Adrenal gland (tissue), 12 donors: Measurements from ENCODE around the gene MAGI1. TPM values are rescaled to one million over a fixed set of nuclear protein-coding genes. Genes with fewer than 3 reads are reported as not detected.

Experiments used
- DNase-seq, 7 donors: peaks; one replicate each; pipeline ENCODE4 v3.0.0-alpha.2; 2019 to 2020
- H3K27ac ChIP-seq, 5 donors: fragments of 200-600 bp; sonication (generic) in 4 of 5; 1 replicate in 3 of 5; 2 replicates in 2 of 5; pipeline versions ENCODE4 v1.5.1 to v1.8.0; 2016 to 2020; ENCODE audit warnings: mild to moderate bottlenecking in 1 of 5
- H3K27me3 ChIP-seq: fragments of 200-600 bp; 2 replicates; pipeline ENCODE4 v1.8.0; 2021
- H3K36me3 ChIP-seq, 2 donors: fragments of 200-600 bp; replicated peaks in 1 of 2; 1 replicate in 1 of 2; 2 replicates in 1 of 2; pipeline versions ENCODE4 v1.5.1 to v1.8.0; 2018 to 2022
- H3K4me1 ChIP-seq, 2 donors: fragments of 200-600 bp; replicated peaks in 1 of 2; 1 replicate in 1 of 2; 2 replicates in 1 of 2; pipeline versions ENCODE4 v1.5.1 to v1.8.0; 2018 to 2021
- H3K4me3 ChIP-seq, 4 donors: fragments of 200-600 bp; sonication (generic) in 3 of 4; one replicate each; pipeline ENCODE4 v1.5.1; 2016 to 2018
- H3K9me3 ChIP-seq, 3 donors: fragments of 200-600 bp; sonication (generic) in 1 of 3; replicated peaks in 1 of 3; 1 replicate in 2 of 3; 2 replicates in 1 of 3; pipeline versions ENCODE4 v1.5.1 to v1.8.0; 2016 to 2021
- POLR2A ChIP-seq, 2 donors: fragments of 450-650 bp; IDR thresholded peaks; one replicate each; pipeline ENCODE4 v1.6.1; 2017; ENCODE audit warnings: antibody characterized with exemption in 2 of 2, mild to moderate bottlenecking in 2 of 2, moderate library complexity in 1 of 2
- WGBS, 4 donors: extraction: QIAGEN DNeasy Blood & Tissue Kit in 2 of 4; methylation state at CpG; one replicate each; pipeline versions ENCODE4 v1.1.5 to v1.1.7; 2013 to 2017; 5-methylcytosine and 5-hydroxymethylcytosine counted together
- intact Hi-C, 2 donors: fragments of 100-400 bp; cut with DNase I; formaldehyde crosslinking; loops; one replicate each; pipeline versions ENCODE4 v1.14.1 to v1.15.0; 2022 to 2023
- polyA plus RNA-seq, 3 donors: library from polyadenylated mRNA; stranded (reverse); fragments of 200-250 nt in 2 of 3; fragments of 350-450 nt in 1 of 3; fragmentation: Illumina TruSeq in 1 of 3; extraction: RNeasy Lipid Tissue Mini Kit (QIAGEN cat#74804) in 1 of 3; gene quantifications; one replicate each; pipeline ENCODE4 v1.2.3, GENCODE V29; 2013 to 2014
- total RNA-seq, 9 donors: library from RNA; depleted of rRNA in 4 of 9; stranded (reverse); fragments of >200 nt in 4 of 9; fragments of 120-200 nt in 1 of 9; fragmentation: NEBNext Ultra II Directional in 1 of 9; extraction: Animal tissue kit (Norgen Biotek cat#: 25700) in 1 of 9; gene quantifications; one replicate each; pipeline versions ENCODE4 v1.1.0 to v1.2.4, GENCODE V29; 2013 to 2023
- TF ChIP-seq, protein P1 (sequence below), 6 experiments: fragments of 450-650 bp in 4 of 6; fragments of 200-600 bp in 2 of 6; sonication (generic) in 1 of 6; IDR thresholded peaks; 1 replicate in 5 of 6; 2 replicates in 1 of 6; pipeline versions ENCODE4 v1.5.1 to v1.8.0; 2016 to 2021; ENCODE audit warnings: antibody characterized with exemption in 6 of 6, mild to moderate bottlenecking in 2 of 6, moderate library complexity in 1 of 6
- donor health status: healthy with polysubstance abuse.
- donor health status: Bipolar disorder and iron deficiency.
- donor health status: DM: yes; HTN: yes; CAD: no.
- donor health status: DM: no; HTN: no; CAD: no.
- donor health status: DM: no; HTN: no; CAD: no.
- donor health status: DM: yes; HTN: yes; CAD: no.

The MAGI1 gene
- total and polyA plus RNA-seq, 12 donors = 4.8 to 31.6 (median 18.5) TPM

DNA sequence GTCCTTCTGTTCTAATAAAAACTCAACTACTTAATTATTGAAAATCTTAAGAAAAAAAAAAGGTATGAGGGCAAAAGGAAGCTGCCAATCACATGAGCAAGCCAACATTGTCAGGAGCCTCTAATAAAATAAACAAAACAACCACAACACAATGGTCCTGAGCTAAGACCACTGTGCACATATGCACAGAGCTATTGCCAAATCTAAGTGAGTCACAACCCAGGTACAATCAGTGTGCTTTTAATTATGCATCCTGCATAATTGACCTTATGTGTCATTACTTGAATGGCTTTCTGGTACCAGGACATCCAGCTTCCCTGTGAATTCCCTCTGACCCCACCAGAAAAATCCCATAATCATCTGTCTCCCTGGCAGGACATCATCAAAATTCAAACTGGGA lies 639.8 kb downstream of the MAGI1 start:
- TF ChIP-seq, protein P1, sequence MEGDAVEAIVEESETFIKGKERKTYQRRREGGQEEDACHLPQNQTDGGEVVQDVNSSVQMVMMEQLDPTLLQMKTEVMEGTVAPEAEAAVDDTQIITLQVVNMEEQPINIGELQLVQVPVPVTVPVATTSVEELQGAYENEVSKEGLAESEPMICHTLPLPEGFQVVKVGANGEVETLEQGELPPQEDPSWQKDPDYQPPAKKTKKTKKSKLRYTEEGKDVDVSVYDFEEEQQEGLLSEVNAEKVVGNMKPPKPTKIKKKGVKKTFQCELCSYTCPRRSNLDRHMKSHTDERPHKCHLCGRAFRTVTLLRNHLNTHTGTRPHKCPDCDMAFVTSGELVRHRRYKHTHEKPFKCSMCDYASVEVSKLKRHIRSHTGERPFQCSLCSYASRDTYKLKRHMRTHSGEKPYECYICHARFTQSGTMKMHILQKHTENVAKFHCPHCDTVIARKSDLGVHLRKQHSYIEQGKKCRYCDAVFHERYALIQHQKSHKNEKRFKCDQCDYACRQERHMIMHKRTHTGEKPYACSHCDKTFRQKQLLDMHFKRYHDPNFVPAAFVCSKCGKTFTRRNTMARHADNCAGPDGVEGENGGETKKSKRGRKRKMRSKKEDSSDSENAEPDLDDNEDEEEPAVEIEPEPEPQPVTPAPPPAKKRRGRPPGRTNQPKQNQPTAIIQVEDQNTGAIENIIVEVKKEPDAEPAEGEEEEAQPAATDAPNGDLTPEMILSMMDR (IDR thresholded peaks at IDR 0.05) = no peak
- TF ChIP-seq POLR2A (IDR thresholded peaks at IDR 0.05) = no peak
- no peak overlapping the region for H3K27ac ChIP-seq
- H3K36me3 ChIP-seq = no peaks in the 10 kb centered on the region
- H3K9me3 ChIP-seq = no peaks in the 10 kb centered on the region
- H3K4me3 ChIP-seq = no peak overlapping the region
- intact Hi-C loops = no loop called here
- H3K4me1 ChIP-seq = no peaks in the 10 kb centered on the region
- no peak for DNase-seq
- no peaks in the 10 kb centered on the region for H3K27me3 ChIP-seq

DNA sequence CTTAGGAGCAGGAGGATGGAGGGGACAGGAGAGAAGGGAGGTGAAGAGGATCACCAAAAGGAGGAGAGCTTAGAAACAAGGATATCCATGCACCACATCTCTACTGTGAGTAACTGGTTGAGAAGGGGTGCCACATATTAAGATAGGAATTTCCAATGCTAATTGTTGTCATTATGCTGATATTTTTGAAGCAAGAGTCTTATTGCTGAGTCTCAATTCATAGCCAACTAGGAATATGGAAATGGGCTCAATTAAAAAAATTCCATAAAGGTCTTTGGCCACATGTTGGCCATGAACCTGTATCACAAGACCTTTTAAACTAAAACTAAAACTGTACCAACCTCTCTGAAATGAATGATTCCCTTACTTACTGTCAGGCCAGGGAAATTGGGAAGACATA lies 642.6 kb downstream of the MAGI1 start:
- TF ChIP-seq, protein P1 (IDR thresholded peaks at IDR 0.05) = no peak
- TF ChIP-seq POLR2A (IDR thresholded peaks at IDR 0.05) = no peak

GRCh38 chr3:65391068-65391467 lies 647.6 kb downstream of the MAGI1 start:
- H3K4me3 ChIP-seq = no peak overlapping the region
- H3K27ac ChIP-seq = no peak overlapping the region
- H3K36me3 ChIP-seq = no peaks in the 10 kb centered on the region
- DNase-seq = no peak
- WGBS, 4 donors = 81 to 89% (median 86%) methylated on average over 5 of the region's 5 CpGs
- H3K4me1 ChIP-seq = no peaks in the 10 kb centered on the region
- no peaks in the 10 kb centered on the region for H3K9me3 ChIP-seq
- TF ChIP-seq, protein P1 (IDR thresholded peaks at IDR 0.05) = no peak
- no peak for TF ChIP-seq POLR2A (IDR thresholded peaks at IDR 0.05)
- H3K27me3 ChIP-seq = no peaks in the 10 kb centered on the region
- intact Hi-C loops = no loop called here

More for the DNA sequence above, 642.6 kb downstream of the MAGI1 start:
- H3K36me3 ChIP-seq = no peaks in the 10 kb centered on the region
- no peak overlapping the region for H3K4me3 ChIP-seq
- no peak overlapping the region for H3K27ac ChIP-seq
- DNase-seq = no peak
- intact Hi-C loops = no loop called here
- H3K4me1 ChIP-seq = no peaks in the 10 kb centered on the region
- H3K9me3 ChIP-seq = no peaks in the 10 kb centered on the region
- H3K27me3 ChIP-seq = no peaks in the 10 kb centered on the region

DNA sequence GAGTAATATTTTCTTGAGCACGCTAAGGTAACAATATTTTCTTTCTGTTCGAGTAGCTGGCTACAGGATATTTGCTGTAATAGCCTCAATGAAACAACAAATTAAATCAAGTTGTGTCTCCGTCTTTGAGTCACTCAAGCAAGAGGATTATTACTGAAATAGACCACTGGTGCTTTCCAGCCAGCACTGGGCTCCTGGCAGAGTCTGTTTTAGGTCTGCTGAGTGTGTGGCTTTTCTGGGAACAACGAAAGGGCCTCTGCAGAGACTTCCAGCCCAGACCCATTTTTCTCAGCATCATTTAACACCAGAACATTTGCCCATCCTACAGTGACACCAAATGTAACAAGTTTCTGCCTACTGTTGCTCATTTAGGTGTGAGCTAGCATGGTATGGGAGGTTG lies 652.9 kb downstream of the MAGI1 start:
- no peak overlapping the region for H3K27ac ChIP-seq
- H3K4me1 ChIP-seq = no peaks in the 10 kb centered on the region
- intact Hi-C loops = no loop called here
- no peaks in the 10 kb centered on the region for H3K36me3 ChIP-seq
- WGBS, 4 donors = 90 to 94% (median 93%) methylated on average over 4 of the region's 4 CpGs
- H3K27me3 ChIP-seq = no peaks in the 10 kb centered on the region
- no peaks in the 10 kb centered on the region for H3K9me3 ChIP-seq
- no peak for DNase-seq
- H3K4me3 ChIP-seq = no peak overlapping the region
- TF ChIP-seq, protein P1 (IDR thresholded peaks at IDR 0.05) = no peak
- no peak for TF ChIP-seq POLR2A (IDR thresholded peaks at IDR 0.05)
